ENCODE results near the gene SUPV3L1. TPM values are rescaled to one million over a fixed set of nuclear protein-coding genes. Genes with fewer than 3 reads are reported as not detected.
A peak's percentile ranks its signal among the peaks of the same experiment; 100 is the strongest.

Gene SUPV3L1
- total RNA-seq, 2 experiments from 2014 or later, result 27.0 to 40.9 TPM

GRCh38 chr10:69224862-69225657 lies 45.0 kb downstream of the SUPV3L1 start:
- no peak overlapping the region for H3K4me3 ChIP-seq (ENCODE audit: low read depth, low read length, poor library complexity, severe bottlenecking)
- DNase-seq (ENCODE audit: low spot score), result peak; percentile 51
- TF ChIP-seq EZH2phosphoT487 (IDR thresholded peaks at IDR 0.05; ENCODE audit: borderline replicate concordance, low read depth, low read length) (no peak), CTCF (conservative IDR thresholded peaks at IDR 0.05; ENCODE audit: low read length) (no peak)
- intact Hi-C loops (cut with micrococcal nuclease; ENCODE audit: unreplicated experiment), result loop anchor here (5.0 kb wide), 3 partner anchors 133 to 218 kb away; no protein-coding TSS in a partner anchor
- BruUV-seq (replicated peaks), result no TSS peak
- ChIA-PET POLR2A (interaction anchor here (0.6 to 1.1 kb wide), 3 partner anchors 11 to 481 kb away, joined by 3 to 5 read pairs (median 4); no protein-coding TSS in a partner anchor), CTCF (ENCODE audit: unreplicated experiment) (interaction anchor here (0.6 to 1.2 kb wide), 3 partner anchors 9 to 119 kb away, joined by 3 to 4 read pairs (median 3); no protein-coding TSS in a partner anchor)
- no peaks in the 10 kb centered on the region for H4K20me1 ChIP-seq (ENCODE audit: insufficient read depth, low read length)
- peak overlapping the region; percentile 15 for H3K27ac ChIP-seq (ENCODE audit: low read depth, low read length, poor library complexity, severe bottlenecking)
- no peaks in the 10 kb centered on the region for H3K9me3 ChIP-seq (ENCODE audit: low read length)
- no peaks in the 10 kb centered on the region for H3K9me2 ChIP-seq (ENCODE audit: insufficient read depth, low read length)
- peak overlapping the region; percentile 20 for H3K4me2 ChIP-seq (ENCODE audit: low read length)
- H2AFZ ChIP-seq (ENCODE audit: low read length), result peak overlapping the region; percentile 81
- peaks cover 48% of the 10 kb centered on the region for H3K4me1 ChIP-seq (ENCODE audit: insufficient read depth, low read length, poor library complexity, severe bottlenecking)
- no peaks in the 10 kb centered on the region for H3K36me3 ChIP-seq (ENCODE audit: insufficient read depth, low read length)
- H3K79me2 ChIP-seq (ENCODE audit: insufficient read depth, low read depth, low read length), result no peaks in the 10 kb centered on the region

GRCh38 chr10:69225681-69226080 lies 45.6 kb downstream of the SUPV3L1 start:
- BruUV-seq (replicated peaks), result no TSS peak
- DNase-seq (ENCODE audit: low spot score), result no peak
- ChIA-PET CTCF (ENCODE audit: unreplicated experiment) (interaction anchor here (1.2 kb wide), 1 partner anchor 9 kb away, joined by 4 read pairs; no protein-coding TSS in a partner anchor), POLR2A (interaction anchor here (0.6 to 1.0 kb wide), 3 partner anchors 15 to 128 kb away, joined by 3 to 4 read pairs (median 3); no protein-coding TSS in a partner anchor)
- Histone ChIP-seq H3K9me3 (ENCODE audit: low read length) (no peaks in the 10 kb centered on the region), H3K79me2 (ENCODE audit: insufficient read depth, low read depth, low read length) (no peaks in the 10 kb centered on the region), H4K20me1 (ENCODE audit: insufficient read depth, low read length) (no peaks in the 10 kb centered on the region), H3K27ac (ENCODE audit: low read depth, low read length, poor library complexity, severe bottlenecking) (no peak overlapping the region), H3K36me3 (ENCODE audit: insufficient read depth, low read length) (no peaks in the 10 kb centered on the region), H2AFZ (ENCODE audit: low read length) (peak overlapping the region; percentile 81; the same call in 1 of the 2 replicates), H3K4me1 (ENCODE audit: insufficient read depth, low read length, poor library complexity, severe bottlenecking) (peaks cover 48% of the 10 kb centered on the region), H3K9me2 (ENCODE audit: insufficient read depth, low read length) (no peaks in the 10 kb centered on the region), H3K4me2 (ENCODE audit: low read length) (no peak overlapping the region), H3K4me3 (ENCODE audit: low read depth, low read length, poor library complexity, severe bottlenecking) (no peak overlapping the region)
- intact Hi-C loops (cut with micrococcal nuclease; ENCODE audit: unreplicated experiment), result no loop called here
- TF ChIP-seq EZH2phosphoT487 (IDR thresholded peaks at IDR 0.05; ENCODE audit: borderline replicate concordance, low read depth, low read length), result no peak
- TF ChIP-seq CTCF (conservative IDR thresholded peaks at IDR 0.05; ENCODE audit: low read length), result no peak

Data from OCI-LY7 (cell line).